Urothelium cell line (cell line): ENCODE measurements around the gene ERBB2.
A peak's percentile ranks its signal among the peaks of the same experiment; 100 is the strongest.
"Not testable (repeated sequence)": the region's sequence is repeated elsewhere in the genome, so short reads cannot be mapped to it uniquely, and the experiment has no call there.

ENCODE experiments used
- DNase-seq: peaks from one replicate; pipeline ENCODE4 v3.0.0; 2011; ENCODE audit warnings: low spot score, mixed read lengths
- FAIRE-seq: peaks from 2 replicates; lab custom pipeline; 2011; peaks lifted over from hg19 to GRCh38; lab: Jason Lieb, UNC

Gene ERBB2

DNA sequence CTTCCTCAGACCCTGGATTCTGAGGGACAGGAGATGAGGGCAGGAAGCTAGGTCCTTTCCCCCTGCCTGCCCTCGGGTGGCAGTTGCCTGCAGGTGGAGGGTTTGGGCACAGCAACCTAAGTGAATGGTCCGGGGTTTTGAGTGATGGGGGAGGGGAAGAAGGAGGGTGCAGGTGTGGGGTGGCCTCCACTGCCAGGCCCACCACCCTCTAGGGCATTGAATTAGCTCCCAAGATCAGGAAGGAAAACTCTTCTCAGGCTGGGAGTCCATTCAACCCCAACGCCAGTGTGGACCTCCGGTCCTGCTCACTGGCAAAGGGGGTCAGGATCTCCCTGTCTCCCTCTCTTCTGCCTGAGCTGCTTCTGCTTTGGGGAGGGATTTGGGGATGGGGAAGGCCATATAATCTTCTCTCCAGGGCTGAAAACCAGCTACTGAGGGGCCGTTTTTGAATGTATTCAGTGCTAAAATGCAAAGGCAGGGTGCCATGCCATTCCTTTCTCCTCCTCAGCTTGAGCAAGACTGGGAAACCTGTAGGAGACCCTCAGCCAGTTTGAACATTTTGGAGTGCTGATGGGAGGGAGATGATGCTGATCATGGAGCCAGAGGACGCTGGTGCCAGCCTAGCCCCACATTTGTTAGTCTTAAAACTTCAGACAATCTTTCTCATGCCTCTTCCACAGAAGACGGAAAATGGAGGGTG is 56.7 kb downstream of the ERBB2 start:
- no peak for FAIRE-seq
- DNase-seq: no peak

DNA sequence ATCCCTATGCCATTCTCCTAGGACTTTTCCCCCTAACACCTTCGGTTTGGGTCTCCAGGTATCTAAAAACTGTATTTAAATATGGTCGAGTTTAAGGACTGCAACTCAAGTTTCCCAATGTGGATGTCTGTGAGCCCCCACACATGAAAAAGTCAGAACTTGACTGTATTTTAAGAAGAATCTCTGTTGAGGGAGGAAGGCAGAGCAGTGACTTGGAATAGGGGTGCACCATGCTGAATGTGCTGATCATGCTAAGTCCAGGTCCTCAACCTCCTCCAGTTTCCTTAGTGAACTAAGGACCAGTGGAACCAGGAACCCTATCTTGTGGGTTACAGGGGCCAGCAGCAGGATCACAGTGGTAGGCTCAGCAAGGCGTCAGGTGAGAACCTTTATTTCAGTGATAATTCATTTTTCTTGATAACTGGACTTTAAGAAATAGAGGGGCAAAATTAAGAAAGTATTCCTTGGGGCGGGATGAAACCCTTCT is 57.4 kb downstream of the ERBB2 start:
- FAIRE-seq (no peak), DNase-seq (no peak)

DNA sequence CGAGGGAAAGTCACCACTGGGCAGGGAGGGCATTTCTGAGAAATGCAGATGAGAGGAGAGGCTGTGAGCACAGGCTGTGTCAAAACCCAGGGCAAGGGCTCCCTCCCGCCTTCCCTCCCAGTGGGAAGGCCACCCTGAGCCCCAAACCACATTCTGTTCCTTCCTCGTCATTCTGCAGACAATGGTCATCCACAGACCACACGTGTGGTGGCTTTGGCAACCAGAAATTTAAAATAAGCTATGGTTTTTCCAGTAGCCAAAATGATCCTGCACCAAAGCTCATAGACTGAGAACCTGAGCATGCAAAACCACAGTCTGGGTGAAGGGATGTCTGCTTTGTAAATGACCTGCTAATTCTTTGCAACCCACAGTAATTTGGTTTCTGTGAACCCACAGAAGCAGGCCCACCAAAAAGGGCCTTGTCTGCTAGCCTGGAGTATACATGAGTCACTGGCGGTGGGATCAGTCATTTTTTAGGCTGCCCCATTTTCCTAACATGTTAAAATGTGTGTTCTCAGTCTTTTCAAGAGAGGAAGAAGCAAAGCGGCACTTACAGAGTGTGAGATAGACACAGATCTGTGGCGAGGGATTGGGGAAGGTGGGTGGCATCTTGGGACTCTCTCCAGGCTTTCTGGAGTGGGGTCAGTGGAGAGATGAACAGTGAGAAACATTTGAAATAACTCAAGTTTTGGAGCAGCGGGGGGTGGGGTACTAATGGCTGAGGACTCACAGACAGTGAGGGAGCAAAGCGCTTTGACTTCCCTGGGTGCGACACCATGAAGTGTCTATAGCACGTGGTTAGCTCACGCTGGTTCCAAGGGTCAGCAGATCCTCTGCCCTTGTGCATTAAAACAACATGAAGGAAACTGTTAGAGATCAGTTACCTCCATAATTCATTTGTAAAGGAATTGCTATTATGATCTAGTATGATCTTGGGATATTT is 58.3 kb downstream of the ERBB2 start:
- DNase-seq: no peak
- no peak for FAIRE-seq

DNA sequence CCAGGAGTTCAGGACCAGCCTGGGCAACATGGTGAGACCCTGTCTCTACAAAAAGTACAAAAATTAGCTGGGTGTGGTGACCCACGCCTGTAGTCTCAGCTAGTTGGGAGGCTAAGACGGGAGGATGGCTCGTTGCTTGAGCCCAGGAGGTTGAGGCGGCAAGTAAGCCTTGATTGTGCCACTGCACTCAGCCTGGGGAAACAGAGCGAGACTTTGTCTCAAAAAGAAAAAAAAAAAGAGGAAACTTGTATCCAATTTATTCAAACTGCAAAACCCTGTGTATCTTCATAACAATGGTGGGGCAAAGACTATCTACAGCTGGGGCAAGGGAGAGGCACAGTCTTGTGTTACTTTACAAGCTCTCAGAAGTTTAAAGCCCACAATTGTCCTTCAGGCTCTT is 59.3 kb downstream of the ERBB2 start:
- FAIRE-seq (no peak), DNase-seq (no peak)

DNA sequence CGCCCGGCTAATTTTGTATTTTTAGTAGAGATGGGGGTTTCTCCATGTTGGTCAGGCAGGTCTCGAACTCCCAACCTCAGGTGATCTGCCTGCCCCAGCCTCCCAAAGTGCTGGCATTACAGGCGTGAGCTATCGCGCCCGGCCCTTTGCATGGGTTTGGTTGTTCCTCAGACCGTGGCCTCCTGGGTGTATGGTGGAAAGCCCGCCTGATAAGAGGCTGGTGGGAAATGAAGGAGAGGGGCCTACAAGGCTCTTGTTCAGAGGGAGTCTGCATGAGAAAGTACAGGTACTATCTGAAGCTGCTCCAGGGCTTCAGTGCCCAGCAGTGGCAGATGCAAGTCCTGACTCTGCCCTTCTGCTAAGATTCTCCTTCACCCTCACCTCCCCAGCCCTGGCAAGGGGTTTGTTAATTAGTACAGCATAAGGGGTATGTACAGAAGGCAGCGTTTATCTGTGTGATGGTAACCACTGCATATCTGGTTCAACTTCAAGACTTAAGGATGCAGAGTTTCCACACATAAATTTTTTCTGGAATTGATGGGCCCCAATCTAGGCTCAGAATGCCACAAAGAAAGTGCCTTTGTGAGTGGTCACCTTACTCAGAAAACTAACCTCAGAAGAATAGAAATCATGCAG is 62.1 kb downstream of the ERBB2 start:
- DNase-seq (no peak), FAIRE-seq (no peak)

DNA sequence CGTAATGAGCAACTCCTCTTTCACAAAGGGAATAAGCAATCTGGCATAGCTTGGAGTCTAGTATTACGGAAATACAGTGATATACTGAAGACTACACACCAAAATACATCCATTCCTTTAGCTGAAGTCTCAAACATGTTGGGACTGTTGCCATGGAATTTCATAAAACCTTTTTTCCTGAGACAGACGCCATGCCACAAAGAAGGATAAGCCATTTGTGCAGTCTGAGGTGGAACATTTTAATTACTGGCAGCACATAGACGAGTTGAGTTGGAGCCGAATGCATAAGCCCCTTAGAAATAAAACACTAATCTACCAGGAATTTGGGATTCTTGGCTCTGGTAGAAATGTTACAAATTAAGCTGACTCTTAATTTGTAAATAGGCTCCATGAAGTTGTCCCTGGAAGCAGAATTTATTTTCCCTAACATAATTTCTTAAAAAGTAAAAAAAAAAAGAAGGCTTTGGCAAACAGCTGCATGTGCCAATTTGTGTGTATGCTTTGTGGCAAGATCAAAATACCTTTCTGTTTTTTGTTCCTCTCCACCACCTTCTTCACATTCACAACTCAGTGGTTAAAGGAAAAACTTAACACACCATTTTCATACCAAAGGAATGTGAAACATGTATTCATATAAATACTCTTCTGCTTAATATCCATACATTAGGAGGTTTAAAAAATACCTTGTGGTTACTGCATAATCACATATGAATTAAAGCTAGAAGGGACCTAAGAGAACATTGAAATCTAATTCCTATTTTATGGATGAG is 63.4 kb downstream of the ERBB2 start:
- DNase-seq (no peak), FAIRE-seq (no peak)

DNA sequence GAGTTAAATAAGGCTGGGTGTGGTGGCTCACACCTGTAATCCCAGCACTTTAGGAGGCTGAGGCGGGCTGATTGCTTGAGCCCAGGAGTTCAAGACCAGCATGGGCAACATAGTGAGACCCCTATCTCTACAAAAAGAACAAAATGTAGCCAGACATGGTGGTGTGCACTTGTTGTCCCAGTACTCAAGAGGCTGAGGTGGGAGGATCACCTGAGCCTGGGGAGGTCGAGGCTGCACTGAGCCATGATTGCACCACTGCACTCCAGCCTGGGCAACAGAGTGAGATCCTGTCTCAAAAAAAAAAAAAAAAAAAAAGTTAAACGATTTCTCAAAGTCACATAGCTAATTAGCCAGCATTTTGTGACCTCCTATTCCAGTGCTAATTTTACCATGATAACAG is 64.3 kb downstream of the ERBB2 start:
- not testable (repeated sequence) for DNase-seq, FAIRE-seq

DNA sequence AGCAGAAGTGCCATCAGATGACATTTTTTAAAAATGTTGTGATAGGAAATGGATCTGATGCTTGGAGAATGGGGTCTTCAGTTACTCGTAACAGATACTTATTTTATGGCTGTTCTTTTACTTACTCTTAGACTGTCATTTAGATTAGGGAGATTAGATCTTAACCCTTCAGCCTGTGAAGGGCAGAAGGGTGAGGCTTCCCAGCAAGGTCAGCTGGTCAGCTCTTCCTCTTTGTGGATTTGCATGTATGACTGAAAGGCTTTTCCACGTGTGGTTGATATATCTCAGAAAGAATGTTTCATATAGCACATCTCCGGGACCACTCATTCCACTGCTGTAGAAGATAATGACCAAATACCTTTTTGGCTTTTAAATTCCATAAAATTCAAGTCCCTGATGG is 65.3 kb downstream of the ERBB2 start:
- DNase-seq (no peak), FAIRE-seq (no peak)

DNA sequence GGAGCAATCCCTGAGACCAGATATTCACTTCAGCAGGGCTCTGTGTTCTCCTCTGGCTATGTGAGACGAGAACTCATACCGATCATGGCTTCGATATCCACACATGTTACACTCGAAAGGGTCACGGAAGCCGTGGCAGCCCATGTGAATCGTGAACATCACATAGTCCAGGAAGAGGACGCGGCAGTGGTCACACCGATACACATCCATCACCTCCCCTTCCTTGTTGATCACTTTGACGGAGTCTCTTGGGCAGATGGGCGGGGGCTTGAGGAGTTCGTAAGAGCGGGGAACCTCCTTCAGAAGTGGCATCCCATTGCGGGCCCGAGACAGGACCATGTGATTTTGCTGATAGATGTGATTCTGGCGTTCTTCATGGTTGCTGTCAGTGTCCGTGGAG is 65.9 kb downstream of the ERBB2 start:
- peak; percentile 5 for FAIRE-seq
- no peak for DNase-seq

DNA sequence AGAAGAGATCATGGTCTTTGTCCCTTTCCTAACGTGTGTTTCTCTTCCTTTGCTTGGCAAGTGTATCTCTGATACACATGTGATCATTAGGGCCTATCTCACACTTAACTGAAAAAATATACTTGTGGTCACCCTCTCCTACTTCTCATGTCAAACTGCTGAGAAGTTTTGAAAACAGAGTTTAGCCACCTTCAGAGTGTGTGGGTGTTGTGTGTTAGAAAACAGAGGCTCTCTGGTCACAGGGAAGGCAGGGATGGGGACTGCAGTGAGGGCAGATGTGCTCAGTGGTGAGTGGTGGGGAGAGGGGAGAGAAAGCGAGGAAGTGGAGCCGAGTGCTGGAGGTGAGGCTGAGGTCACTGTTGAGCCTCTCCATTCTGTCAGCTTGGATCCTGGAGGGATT is 67.3 kb downstream of the ERBB2 start:
- DNase-seq: no peak
- no peak for FAIRE-seq

DNA sequence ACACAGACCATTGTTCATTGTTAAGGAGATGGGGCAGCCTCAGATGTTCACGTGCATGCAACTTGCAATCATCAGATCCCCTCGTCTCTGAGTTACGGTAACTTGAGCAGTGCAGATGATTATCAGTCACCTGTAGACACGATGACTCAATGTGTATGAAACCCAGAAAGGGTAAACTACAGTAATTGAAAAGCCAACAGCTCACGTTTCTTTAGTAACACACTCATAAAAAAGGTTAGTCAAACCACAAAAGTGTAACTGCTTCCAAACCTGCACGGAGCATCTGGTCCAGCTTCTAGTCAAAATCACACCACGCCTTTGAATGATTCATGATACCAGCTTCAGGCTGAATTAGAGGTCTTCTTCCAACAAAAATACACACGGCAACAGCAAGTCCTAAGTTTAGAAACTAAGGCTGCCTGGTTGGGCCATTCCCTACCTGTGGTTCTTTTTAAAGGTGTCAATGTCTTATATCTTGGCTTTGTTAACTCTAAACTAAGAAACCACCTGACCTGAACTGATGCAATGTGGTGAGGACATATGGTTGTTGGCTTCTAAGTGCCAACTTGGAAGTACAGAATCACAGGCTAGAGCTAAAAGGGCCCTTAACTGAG is 70.2 kb downstream of the ERBB2 start:
- DNase-seq (peak; percentile 74), FAIRE-seq (no peak)

DNA sequence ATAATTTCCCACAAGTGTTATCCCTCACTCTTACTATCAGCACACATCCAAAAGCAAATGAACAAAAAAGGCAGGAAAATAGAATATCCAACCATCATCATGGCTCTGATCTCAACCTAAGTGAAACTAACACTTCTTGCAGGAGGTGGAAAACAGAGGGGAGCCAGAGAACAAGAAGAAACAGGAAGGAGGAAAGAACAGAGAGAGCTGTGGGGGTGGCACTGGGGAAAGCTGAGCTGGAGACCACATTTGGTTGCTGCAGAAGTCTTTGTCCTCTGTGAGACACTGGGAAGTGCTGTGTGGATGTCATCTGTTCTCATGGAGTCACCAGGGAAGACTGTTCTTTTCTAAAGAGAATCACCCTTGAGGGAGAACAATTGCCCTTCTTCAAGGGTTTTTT is 72.6 kb downstream of the ERBB2 start:
- DNase-seq (no peak), FAIRE-seq (no peak)

DNA sequence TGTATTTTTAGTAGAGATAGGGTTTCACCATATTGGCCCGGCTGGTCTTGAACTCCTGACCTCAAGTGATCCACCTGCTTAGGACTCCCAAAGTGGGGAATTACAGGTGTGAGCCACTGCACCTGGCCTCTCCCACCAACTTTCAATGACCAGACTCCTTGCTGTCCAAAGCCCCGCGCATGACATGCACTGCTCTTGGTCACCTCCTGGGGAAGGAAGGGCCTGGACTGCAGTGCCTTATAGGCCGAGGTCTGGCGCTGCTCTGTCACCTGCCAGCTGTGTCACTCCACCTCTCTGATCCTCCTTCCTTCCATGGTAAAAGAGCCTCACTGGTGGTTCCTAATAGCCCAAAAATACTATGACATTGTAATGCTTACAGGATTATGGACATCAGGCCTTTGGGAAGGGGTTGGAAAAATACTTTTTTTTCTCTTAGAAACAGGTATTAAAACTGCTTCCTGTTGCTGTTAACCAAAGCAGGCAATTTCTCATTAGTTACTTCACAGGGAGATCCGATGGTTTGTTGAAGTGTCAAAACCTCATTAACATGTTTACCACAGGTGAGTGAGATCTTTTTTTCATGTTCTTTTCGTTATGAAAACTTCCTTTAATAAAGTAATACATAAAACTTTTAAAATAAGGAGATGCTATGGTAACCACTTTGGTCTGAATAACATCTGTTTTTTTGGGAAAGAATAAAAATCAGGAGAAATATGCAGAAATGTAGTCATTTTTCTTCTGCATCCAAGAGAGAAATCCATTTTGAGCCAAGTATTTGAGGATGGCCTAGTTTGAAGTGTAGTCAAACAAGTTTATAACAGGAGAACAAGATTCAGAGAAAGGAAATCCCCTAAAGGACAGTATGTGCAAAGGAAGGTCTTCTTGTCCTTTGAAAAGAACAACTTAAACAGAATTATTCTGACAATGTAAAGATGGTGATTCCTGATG is 73.4 kb downstream of the ERBB2 start:
- no peak for DNase-seq
- no peak for FAIRE-seq

DNA sequence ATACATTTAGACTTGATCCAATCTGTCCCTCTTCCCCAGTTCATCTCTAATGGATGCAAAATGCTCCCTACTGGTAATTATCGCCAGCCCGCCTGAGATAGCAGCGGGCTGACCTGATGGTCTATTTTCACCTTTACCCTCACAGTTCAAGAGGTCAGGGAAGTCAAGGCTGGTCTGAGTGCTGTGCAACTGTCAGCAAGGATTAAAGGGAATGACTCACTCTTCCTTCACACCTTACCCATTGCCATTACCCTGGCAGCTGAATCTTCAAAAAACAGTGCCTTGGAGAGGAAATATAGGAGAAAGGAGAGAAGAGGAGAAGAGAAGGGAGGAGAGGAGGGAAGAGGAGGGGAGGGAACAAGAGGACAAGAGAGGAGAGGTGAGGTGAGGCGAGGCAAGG is 74.2 kb downstream of the ERBB2 start:
- no peak for DNase-seq
- FAIRE-seq: no peak

DNA sequence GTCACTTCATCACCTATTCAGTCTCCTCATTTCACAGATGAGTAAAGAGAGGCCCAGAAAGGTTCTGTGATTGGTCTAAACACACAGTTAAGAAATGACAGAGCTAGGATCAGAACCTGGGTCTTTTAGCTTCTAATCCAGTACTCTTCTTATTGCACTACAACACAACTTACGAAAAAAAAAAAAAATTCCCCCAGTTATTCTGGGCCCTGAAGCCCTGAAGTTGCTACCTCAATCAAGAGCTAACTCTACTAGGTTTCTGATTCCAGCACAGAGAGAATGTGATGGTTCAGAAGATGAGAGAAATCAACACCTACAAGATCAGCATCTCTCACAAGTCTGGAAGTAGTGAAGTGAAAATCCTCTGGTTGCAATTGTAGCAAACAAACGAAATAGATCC is 75.2 kb downstream of the ERBB2 start:
- FAIRE-seq (no peak), DNase-seq (no peak)

DNA sequence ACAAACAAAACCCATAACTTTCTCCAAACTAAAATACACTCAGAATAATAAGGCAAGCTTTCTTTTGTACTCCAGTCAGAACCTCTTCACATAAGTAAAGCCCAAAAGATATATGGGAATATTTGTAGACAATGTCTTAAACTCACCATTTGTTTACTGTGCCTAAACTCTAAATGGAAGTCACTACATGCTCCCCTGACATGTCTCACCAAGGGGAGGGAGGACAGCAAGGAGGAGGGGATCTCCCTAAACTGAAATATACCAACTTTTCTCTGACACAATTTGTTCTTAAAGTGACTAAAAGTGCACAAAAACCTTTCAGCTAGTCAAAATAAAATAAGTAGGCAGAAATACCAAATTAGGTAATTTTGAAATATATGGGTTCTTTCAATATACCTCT is 76.4 kb downstream of the ERBB2 start:
- no peak for FAIRE-seq
- DNase-seq: no peak

DNA sequence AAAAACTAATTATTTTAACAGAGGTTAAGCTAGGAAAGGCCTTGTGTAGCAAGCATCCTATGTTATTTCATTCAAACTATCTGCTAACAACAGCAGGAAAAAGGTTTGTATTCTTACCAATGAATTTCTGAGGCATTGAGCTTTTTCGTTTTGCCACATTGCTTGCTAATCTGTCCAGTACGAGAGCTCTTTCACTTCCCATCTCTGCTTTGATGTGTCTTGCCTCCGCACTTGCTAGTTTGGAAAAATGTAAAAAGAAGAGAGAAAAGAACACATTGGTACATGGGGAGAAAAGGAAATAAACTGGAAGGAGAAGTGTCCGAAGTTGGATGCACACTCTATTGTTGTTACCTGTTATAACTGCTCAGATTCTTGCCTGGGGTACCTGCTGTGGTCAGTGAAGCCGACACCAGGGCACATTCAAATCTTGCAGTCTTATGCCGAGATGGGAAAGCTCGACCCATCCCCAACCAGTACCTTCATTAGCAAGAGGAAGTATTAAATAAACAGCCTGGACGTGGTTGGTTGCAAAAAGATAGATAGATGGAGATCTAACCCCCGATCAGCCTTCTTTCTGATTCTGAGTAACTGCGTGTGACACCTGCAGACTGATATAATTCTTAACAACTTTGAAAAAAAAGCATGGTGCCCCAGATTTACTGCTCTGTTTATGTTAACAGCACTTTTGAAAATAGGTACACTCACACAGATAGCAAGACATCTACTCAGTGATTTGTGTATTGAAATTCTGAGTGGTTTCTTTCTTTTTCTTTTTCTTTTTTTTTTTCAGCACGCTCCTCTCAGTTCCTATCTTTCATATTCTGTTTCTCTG is 77.9 kb downstream of the ERBB2 start:
- DNase-seq: no peak
- FAIRE-seq: no peak
